Stimulated activated CD8-positive, alpha-beta memory T cell treated with anti-CD3 and anti-CD28 coated beads, Interleukin-12 subunit alpha, Interleukin-12 subunit beta, amount 100 ng/mL, for 1 hour (primary cell): ENCODE results near the gene HERC4.

Experiments
- DNase-seq: peaks from one replicate; pipeline ENCODE4 v3.0.0-alpha.2; 2020; ENCODE audit warnings: low read depth

Gene HERC4

GRCh38 chr10:68074775-68075549, at the start of gene HERC4:
TSS of gene HERC4 (minus strand) at chr10:68075283. CDS start at chr10:68073108, 2,175 bp downstream.
- peak; percentile 81 for DNase-seq

GRCh38 chr10:68124718-68125117, 49.6 kb upstream of the HERC4 start:
- DNase-seq, result no peak

GRCh38 chr10:68121852-68122251, 46.8 kb upstream of the HERC4 start:
- no peak for DNase-seq

- no peak for DNase-seq
Measured at GRCh38 chr10:68121020-68121743, 46.1 kb upstream of the HERC4 start.

- DNase-seq, result no peak
Measured at GRCh38 chr10:68118657-68119056, 43.6 kb upstream of the HERC4 start.

- DNase-seq, result no peak
Measured at GRCh38 chr10:68112837-68113236, 37.8 kb upstream of the HERC4 start.

- DNase-seq, result no peak
Measured at GRCh38 chr10:68111584-68111983, 36.5 kb upstream of the HERC4 start.

GRCh38 chr10:68110027-68110426, 34.9 kb upstream of the HERC4 start:
- DNase-seq, result no peak

GRCh38 chr10:68109331-68109730, 34.2 kb upstream of the HERC4 start, which contains the start of gene MYPN:
TSS of gene MYPN (plus strand) at chr10:68109488. CDS start at chr10:68121439, 11,951 bp downstream.
- no peak for DNase-seq

- no peak for DNase-seq
Measured at GRCh38 chr10:68108653-68109052, 33.6 kb upstream of the HERC4 start.

- DNase-seq, result no peak
Measured at GRCh38 chr10:68108051-68108450, 33.0 kb upstream of the HERC4 start.

- DNase-seq, result no peak
Measured at GRCh38 chr10:68107651-68108050, 32.6 kb upstream of the HERC4 start.

GRCh38 chr10:68106656-68107055, 31.6 kb upstream of the HERC4 start:
- DNase-seq, result no peak

- no peak for DNase-seq
Measured at GRCh38 chr10:68105820-68106219, 30.7 kb upstream of the HERC4 start.

GRCh38 chr10:68103901-68104300, 28.8 kb upstream of the HERC4 start:
- DNase-seq, result no peak

GRCh38 chr10:68103261-68103878, 28.3 kb upstream of the HERC4 start:
- DNase-seq, result no peak

- DNase-seq, result no peak
Measured at GRCh38 chr10:68101066-68101465, 26.0 kb upstream of the HERC4 start.

GRCh38 chr10:68099736-68100135, 24.7 kb upstream of the HERC4 start:
- DNase-seq, result no peak

GRCh38 chr10:68096913-68097516, 21.9 kb upstream of the HERC4 start:
- no peak for DNase-seq

GRCh38 chr10:68095153-68095552, 20.1 kb upstream of the HERC4 start:
- no peak for DNase-seq

GRCh38 chr10:68092512-68092911, 17.4 kb upstream of the HERC4 start:
- no peak for DNase-seq

- DNase-seq, result no peak
Measured at GRCh38 chr10:68090586-68090985, 15.5 kb upstream of the HERC4 start.

- DNase-seq, result no peak
Measured at GRCh38 chr10:68088740-68089139, 13.7 kb upstream of the HERC4 start.
